H9 (cell line): Measurements from ENCODE around the gene SLC36A3. TPM values are rescaled to one million over a fixed set of nuclear protein-coding genes. Genes with fewer than 3 reads are reported as not detected.
"Not testable (repeated sequence)": the region's sequence is repeated elsewhere in the genome, so short reads cannot be mapped to it uniquely, and the experiment has no call there.

Experiments
- DNase-seq: peaks from one replicate; pipeline ENCODE4 v3.0.0-alpha.2; 2017
- H2AFZ ChIP-seq: one replicate; pipeline ENCODE4 v1.6.1; 2013; ENCODE audit warnings: mild to moderate bottlenecking, low read length, control low read depth, moderate library complexity
- H2AK5ac ChIP-seq: 2 replicates; pipeline ENCODE4 v1.6.1; 2013; ENCODE audit warnings: low read length, control low read depth, mixed read lengths; ENCODE audit not compliant: insufficient read length
- H2BK120ac ChIP-seq: one replicate; pipeline ENCODE4 v1.6.1; 2013; ENCODE audit warnings: low read depth, mild to moderate bottlenecking, low read length, control low read depth, inconsistent platforms; ENCODE audit not compliant: poor library complexity, severe bottlenecking
- H2BK12ac ChIP-seq: 2 replicates; pipeline ENCODE4 v1.6.1; 2013; ENCODE audit warnings: low read length, control low read depth, mixed read lengths, low read depth; ENCODE audit not compliant: insufficient read length
- H2BK15ac ChIP-seq: 2 replicates; pipeline ENCODE4 v1.6.1; 2013; ENCODE audit warnings: low read depth, low read length, control low read depth
- H2BK20ac ChIP-seq: one replicate; pipeline ENCODE4 v1.6.1; 2013; ENCODE audit warnings: low read depth, mild to moderate bottlenecking, low read length, control low read depth, inconsistent platforms; ENCODE audit not compliant: poor library complexity, severe bottlenecking
- H2BK5ac ChIP-seq: 2 replicates; pipeline ENCODE4 v1.6.1; 2013; ENCODE audit warnings: low read length, control low read depth, mixed read lengths; ENCODE audit not compliant: insufficient read length
- H3K14ac ChIP-seq: 2 replicates; pipeline ENCODE4 v1.6.1; 2013; ENCODE audit warnings: low read length, control low read depth; ENCODE audit not compliant: insufficient read depth
- H3K18ac ChIP-seq: 2 replicates; pipeline ENCODE4 v1.6.1; 2013; ENCODE audit warnings: low read depth, mild to moderate bottlenecking, mixed read lengths, low read length, control low read depth; ENCODE audit not compliant: insufficient read length
- H3K23ac ChIP-seq: 2 replicates; pipeline ENCODE4 v1.6.1; 2013; ENCODE audit warnings: low read length, control low read depth, mixed read lengths, low read depth; ENCODE audit not compliant: insufficient read length
- H3K23me2 ChIP-seq: 2 replicates; pipeline ENCODE4 v1.6.1; 2013; ENCODE audit warnings: low read depth, mild to moderate bottlenecking, mixed read lengths, low read length, control low read depth; ENCODE audit not compliant: insufficient read length, poor library complexity, severe bottlenecking
- H3K27ac ChIP-seq: 2 replicates; pipeline ENCODE4 v1.5.1; 2013; ENCODE audit warnings: low read length, control low read depth, mixed read lengths, low read depth; ENCODE audit not compliant: insufficient read length
- H3K27me3 ChIP-seq: 2 replicates; pipeline ENCODE4 v1.6.1; 2013; ENCODE audit warnings: low read length, control low read depth, inconsistent platforms; ENCODE audit not compliant: insufficient read depth
- H3K4ac ChIP-seq: 2 replicates; pipeline ENCODE4 v1.6.1; 2013; ENCODE audit warnings: low read depth, mild to moderate bottlenecking, control low read depth, inconsistent platforms, low read length, moderate library complexity
- H3K4me1 ChIP-seq: 2 replicates; pipeline ENCODE4 v1.6.1; 2013; ENCODE audit warnings: low read length, control low read depth, inconsistent platforms; ENCODE audit not compliant: insufficient read depth
- H3K4me2 ChIP-seq: 2 replicates; pipeline ENCODE4 v1.6.1; 2013; ENCODE audit warnings: low read length, control low read depth, mixed read lengths; ENCODE audit not compliant: insufficient read length, insufficient read depth
- H3K56ac ChIP-seq: 2 replicates; pipeline ENCODE4 v1.6.1; 2013; ENCODE audit warnings: low read depth, mild to moderate bottlenecking, mixed read lengths, low read length, control low read depth; ENCODE audit not compliant: insufficient read length
- H3K79me1 ChIP-seq: 2 replicates; pipeline ENCODE4 v1.6.1; 2013; ENCODE audit warnings: low read depth, mild to moderate bottlenecking, moderate library complexity, low read length, control low read depth, inconsistent platforms; ENCODE audit not compliant: insufficient read depth, poor library complexity, severe bottlenecking
- H3K79me2 ChIP-seq: 2 replicates; pipeline ENCODE4 v1.6.1; 2013; ENCODE audit warnings: low read length, control low read depth, inconsistent platforms; ENCODE audit not compliant: insufficient read depth
- H3K9ac ChIP-seq: 2 replicates; pipeline ENCODE4 v1.6.1; 2013; ENCODE audit warnings: low read length, control low read depth, mixed read lengths; ENCODE audit not compliant: insufficient read length; ENCODE audit errors: extremely low read depth
- H3K9me3 ChIP-seq: one replicate; pipeline ENCODE4 v1.6.1; 2013; ENCODE audit warnings: low read depth, low read length, inconsistent platforms; ENCODE audit not compliant: control insufficient read depth
- H3T11ph ChIP-seq: one replicate; pipeline ENCODE4 v1.6.1; 2013; ENCODE audit warnings: mild to moderate bottlenecking, low read length, control low read depth, inconsistent platforms
- H4K20me1 ChIP-seq: one replicate; pipeline ENCODE4 v1.6.1; 2013; ENCODE audit not compliant: control insufficient read depth, insufficient read length, insufficient read depth
- H4K5ac ChIP-seq: 2 replicates; pipeline ENCODE4 v1.6.1; 2013; ENCODE audit warnings: low read depth, mild to moderate bottlenecking, mixed read lengths, low read length, control low read depth; ENCODE audit not compliant: insufficient read length
- H4K8ac ChIP-seq: replicated peaks from 2 replicates; pipeline ENCODE4 v1.6.1; 2013; ENCODE audit warnings: low read length, control low read depth, mixed read lengths, low read depth; ENCODE audit not compliant: insufficient read length
- H4K91ac ChIP-seq: 2 replicates; pipeline ENCODE4 v1.6.1; 2013; ENCODE audit warnings: low read depth, mild to moderate bottlenecking, moderate library complexity, mixed read lengths, low read length, control low read depth; ENCODE audit not compliant: insufficient read length
- H3K27ac Mint-ChIP-seq, 3 experiments: 2 replicates in 2 of 3; 3 replicates in 1 of 3; pipeline ENCODE4 v1.8.0; 2020 to 2021; ENCODE audit warnings: mixed read lengths in 3 of 3, mild to moderate bottlenecking in 1 of 3, moderate library complexity in 1 of 3
- H3K27me3 Mint-ChIP-seq: 2 replicates; pipeline ENCODE4 v1.8.0; 2021; ENCODE audit warnings: low read depth, mild to moderate bottlenecking, moderate library complexity, mixed read lengths
- H3K36me3 Mint-ChIP-seq, 3 experiments: 2 replicates in 2 of 3; 3 replicates in 1 of 3; pipeline ENCODE4 v1.8.0; 2020 to 2021; ENCODE audit warnings: low read depth in 3 of 3, mixed read lengths in 3 of 3; ENCODE audit not compliant: insufficient read depth in 1 of 3
- H3K4me1 Mint-ChIP-seq, 2 experiments: 2 replicates each; pipeline ENCODE4 v1.8.0; 2020; ENCODE audit warnings: mixed read lengths in 2 of 2
- H3K4me3 Mint-ChIP-seq, 2 experiments: 2 replicates in 1 of 2; 3 replicates in 1 of 2; pipeline ENCODE4 v1.8.0; 2020 to 2021; ENCODE audit warnings: mild to moderate bottlenecking in 2 of 2, mixed read lengths in 2 of 2, moderate library complexity in 1 of 2
- H3K9me3 Mint-ChIP-seq, 2 experiments: 2 replicates in 1 of 2; 3 replicates in 1 of 2; pipeline ENCODE4 v1.8.0; 2020; ENCODE audit warnings: mild to moderate bottlenecking in 2 of 2, mixed read lengths in 2 of 2, moderate library complexity in 1 of 2
- WGBS: extraction: QIAGEN DNeasy Blood & Tissue Kit; methylation state at CpG from one replicate; pipeline ENCODE4 v1.1.7; 2013; ENCODE audit warnings: missing lambda C conversion rate, low lambda C conversion rate, mixed read lengths; ENCODE audit not compliant: insufficient read length; ENCODE audit errors: extremely low coverage; 5-methylcytosine and 5-hydroxymethylcytosine counted together
- total RNA-seq: library from RNA; stranded (reverse); gene quantifications from 2 replicates; pipeline ENCODE4 v1.2.1, GENCODE V29; 2021
- TF ChIP-seq, protein P1 (sequence below): fragments of 200-600 bp; sonication (generic); conservative IDR thresholded peaks from 3 replicates; pipeline ENCODE4 v1.8.0; 2021; ENCODE audit warnings: antibody characterized with exemption, mild to moderate bottlenecking

Gene SLC36A3
- total RNA-seq, 1 experiment from 2014 or later = not detected

DNA sequence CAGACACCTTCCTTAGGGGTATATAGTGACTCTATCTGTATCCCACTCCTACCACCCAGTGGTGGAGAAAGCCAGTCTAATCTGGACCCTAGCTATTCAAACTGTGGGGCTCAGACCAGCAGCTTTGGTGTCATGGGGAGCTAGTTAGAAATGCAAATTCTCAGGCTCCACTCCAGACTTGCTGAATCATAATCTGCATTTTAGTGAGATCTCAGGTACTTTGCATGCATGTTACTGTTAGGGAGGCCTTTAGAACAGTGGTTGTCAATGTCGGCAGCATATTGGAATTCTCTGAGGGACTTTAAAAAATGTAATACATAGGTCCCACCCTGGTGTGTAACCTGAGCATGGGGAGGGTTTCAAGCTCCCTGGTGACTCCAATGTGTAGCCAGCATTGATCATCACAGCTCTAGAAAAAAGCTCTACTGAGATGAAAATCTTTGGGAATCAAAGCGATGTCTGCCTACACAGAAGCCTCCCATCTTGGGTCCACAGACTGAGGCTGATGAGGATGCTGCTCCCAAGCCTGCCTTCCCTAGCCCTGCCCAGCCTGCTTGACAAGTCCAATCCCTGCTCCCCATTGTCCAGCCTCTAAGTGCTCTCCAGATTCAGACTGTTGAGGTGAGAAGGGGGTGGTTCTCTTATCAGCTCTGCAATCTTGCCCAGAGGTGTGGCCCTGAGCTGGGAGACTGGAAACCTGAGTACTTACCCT is 62.5 kb downstream of the SLC36A3 start:
- Histone ChIP-seq H2AFZ (no peak overlapping the region), H3K4me2 (no peak overlapping the region), H3K9me3 (no peaks in the 10 kb centered on the region), H3K9ac (no peak overlapping the region), H3K56ac (no peak overlapping the region), H3K4ac (no peak overlapping the region), H3K27ac (no peak overlapping the region), H4K20me1 (no peaks in the 10 kb centered on the region), H3K79me1 (no peaks in the 10 kb centered on the region), H3K18ac (no peak overlapping the region), H4K8ac (no peak overlapping the region), H2BK15ac (no peak overlapping the region), H3K23me2 (no peaks in the 10 kb centered on the region), H2AK5ac (no peak overlapping the region), H2BK120ac (no peak overlapping the region), H2BK5ac (no peak overlapping the region), H2BK20ac (no peak overlapping the region), H3K14ac (no peak overlapping the region), H4K91ac (no peak overlapping the region), H3K27me3 (no peaks in the 10 kb centered on the region), H3T11ph (no peak overlapping the region), H4K5ac (no peak overlapping the region), H2BK12ac (no peak overlapping the region), H3K4me1 (peaks cover 2% of the 10 kb centered on the region; the same call in 1 of the 2 replicates), H3K79me2 (no peaks in the 10 kb centered on the region), H3K23ac (no peak overlapping the region)
- Mint-ChIP-seq H3K27me3 (peaks cover 5% of the 10 kb centered on the region), H3K4me1 (peaks cover 18 to 32% of the 10 kb centered on the region in 2 experiments), H3K36me3 (peaks cover 0 to 6% (median 0%) of the 10 kb centered on the region in 3 experiments; a peak in 1 of 7 replicates), H3K9me3 (peaks cover 6% of the 10 kb centered on the region in 2 experiments; a peak in 3 of 5 replicates), H3K4me3 (no peak overlapping the region), H3K27ac (peak overlapping the region in 2 of 3 experiments; percentile 32 to 83; a peak in 3 of 7 replicates)
- TF ChIP-seq, protein P1, sequence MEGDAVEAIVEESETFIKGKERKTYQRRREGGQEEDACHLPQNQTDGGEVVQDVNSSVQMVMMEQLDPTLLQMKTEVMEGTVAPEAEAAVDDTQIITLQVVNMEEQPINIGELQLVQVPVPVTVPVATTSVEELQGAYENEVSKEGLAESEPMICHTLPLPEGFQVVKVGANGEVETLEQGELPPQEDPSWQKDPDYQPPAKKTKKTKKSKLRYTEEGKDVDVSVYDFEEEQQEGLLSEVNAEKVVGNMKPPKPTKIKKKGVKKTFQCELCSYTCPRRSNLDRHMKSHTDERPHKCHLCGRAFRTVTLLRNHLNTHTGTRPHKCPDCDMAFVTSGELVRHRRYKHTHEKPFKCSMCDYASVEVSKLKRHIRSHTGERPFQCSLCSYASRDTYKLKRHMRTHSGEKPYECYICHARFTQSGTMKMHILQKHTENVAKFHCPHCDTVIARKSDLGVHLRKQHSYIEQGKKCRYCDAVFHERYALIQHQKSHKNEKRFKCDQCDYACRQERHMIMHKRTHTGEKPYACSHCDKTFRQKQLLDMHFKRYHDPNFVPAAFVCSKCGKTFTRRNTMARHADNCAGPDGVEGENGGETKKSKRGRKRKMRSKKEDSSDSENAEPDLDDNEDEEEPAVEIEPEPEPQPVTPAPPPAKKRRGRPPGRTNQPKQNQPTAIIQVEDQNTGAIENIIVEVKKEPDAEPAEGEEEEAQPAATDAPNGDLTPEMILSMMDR = no peak
- no CpG with 5 or more reads among the region's 2 CpGs for WGBS
- DNase-seq = no peak

DNA sequence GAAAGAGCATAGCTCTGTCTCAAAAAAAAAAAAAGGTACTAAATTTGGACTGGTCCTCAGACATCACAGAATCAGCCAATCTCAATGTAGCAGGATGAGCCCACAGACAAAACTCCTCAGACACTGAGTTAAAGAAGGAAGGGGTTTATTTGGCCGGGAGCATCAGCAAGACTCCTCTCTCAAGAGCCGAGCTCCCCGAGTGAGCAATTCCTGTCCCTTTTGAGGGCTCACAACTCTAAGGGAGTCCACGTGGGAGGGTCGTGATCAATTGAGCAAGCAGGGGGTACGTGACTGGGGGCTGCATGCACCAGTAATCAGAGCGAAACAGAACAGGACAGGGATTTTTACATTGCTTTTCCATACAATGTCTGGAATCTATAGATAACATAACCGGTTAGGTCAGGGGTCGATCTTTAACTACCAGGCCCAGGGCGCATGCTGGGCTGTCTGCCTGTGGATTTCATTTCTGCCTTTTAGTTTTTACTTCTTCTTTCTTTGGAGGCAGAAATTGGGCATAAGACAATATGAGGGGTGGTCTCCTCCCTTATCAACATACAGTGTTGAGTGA is 63.2 kb downstream of the SLC36A3 start:
- not testable (repeated sequence) for H4K8ac ChIP-seq, H3K4me3 Mint-ChIP-seq, H3K27ac ChIP-seq, H2BK20ac ChIP-seq, H3K79me2 ChIP-seq, H3K9me3 Mint-ChIP-seq, H2BK5ac ChIP-seq, H3K4me1 ChIP-seq, H2BK120ac ChIP-seq, H4K5ac ChIP-seq, H2AK5ac ChIP-seq, H2BK12ac ChIP-seq, H3K27ac Mint-ChIP-seq, H4K91ac ChIP-seq, H3K27me3 Mint-ChIP-seq, H3K27me3 ChIP-seq, H3K36me3 Mint-ChIP-seq, DNase-seq, H3K9me3 ChIP-seq, H3K18ac ChIP-seq, H3K9ac ChIP-seq, H3K4ac ChIP-seq, H2BK15ac ChIP-seq, H3T11ph ChIP-seq, H4K20me1 ChIP-seq, H3K23me2 ChIP-seq, H3K56ac ChIP-seq, H3K4me2 ChIP-seq, H3K79me1 ChIP-seq, H3K14ac ChIP-seq, H3K23ac ChIP-seq, H2AFZ ChIP-seq
- no CpG with 5 or more reads among the region's 10 CpGs for WGBS
- peaks cover 18 to 32% of the 10 kb centered on the region in 2 experiments for H3K4me1 Mint-ChIP-seq
